GM18858 (cell line): ENCODE data around the gene ARHGEF19.
"Not testable (repeated sequence)": the region's sequence is repeated elsewhere in the genome, so short reads cannot be mapped to it uniquely, and the experiment has no call there.

Experiments
- ATAC-seq: cut with Tn5 transposase; IDR thresholded peaks from one replicate; pipeline ENCODE4 v1.9.1; 2021; ENCODE audit not compliant: unreplicated experiment

Gene ARHGEF19

DNA sequence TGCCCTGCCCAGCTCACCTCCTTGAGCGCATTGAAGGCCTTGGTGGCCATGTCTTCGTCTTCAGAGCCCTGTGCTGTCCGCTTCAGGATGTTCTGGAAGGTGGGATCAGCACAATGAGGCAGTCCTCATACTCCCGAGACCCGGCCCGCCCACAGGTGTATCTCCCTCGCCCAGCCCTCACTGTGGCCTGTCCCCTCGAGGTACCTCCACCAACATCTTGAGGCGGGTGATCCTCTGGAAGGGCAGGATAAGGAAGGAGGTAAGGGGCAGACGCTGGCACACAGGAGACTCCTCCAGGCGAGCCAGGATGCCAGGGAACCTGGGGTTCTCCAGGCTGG is 7.1 kb downstream of the ARHGEF19 start:
- no peak for ATAC-seq

- no peak for ATAC-seq
Measured at GRCh38 chr1:16204634-16205333, 7.7 kb downstream of the ARHGEF19 start.

DNA sequence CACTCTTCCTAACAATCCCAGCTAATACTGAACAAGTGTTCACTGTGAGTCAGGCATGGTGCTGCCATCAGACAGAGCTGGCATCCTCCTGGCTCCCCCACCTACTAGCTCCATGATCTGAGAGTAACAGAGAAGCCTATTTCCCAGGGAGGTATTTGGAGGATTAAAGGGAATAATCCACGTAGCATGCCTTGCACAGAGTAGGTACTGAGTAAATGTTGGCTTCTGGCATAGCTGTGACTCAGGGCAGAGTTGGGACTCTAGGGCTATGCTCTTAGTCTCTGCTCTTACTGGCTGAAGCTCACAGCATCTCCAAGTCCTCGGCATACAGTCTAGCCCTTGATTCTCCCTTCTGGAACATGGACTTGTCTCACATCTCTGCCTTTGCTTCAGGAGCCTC is 8.2 kb downstream of the ARHGEF19 start:
- ATAC-seq: no peak

GRCh38 chr1:16203550-16203949 is 8.9 kb downstream of the ARHGEF19 start:
- ATAC-seq: no peak

DNA sequence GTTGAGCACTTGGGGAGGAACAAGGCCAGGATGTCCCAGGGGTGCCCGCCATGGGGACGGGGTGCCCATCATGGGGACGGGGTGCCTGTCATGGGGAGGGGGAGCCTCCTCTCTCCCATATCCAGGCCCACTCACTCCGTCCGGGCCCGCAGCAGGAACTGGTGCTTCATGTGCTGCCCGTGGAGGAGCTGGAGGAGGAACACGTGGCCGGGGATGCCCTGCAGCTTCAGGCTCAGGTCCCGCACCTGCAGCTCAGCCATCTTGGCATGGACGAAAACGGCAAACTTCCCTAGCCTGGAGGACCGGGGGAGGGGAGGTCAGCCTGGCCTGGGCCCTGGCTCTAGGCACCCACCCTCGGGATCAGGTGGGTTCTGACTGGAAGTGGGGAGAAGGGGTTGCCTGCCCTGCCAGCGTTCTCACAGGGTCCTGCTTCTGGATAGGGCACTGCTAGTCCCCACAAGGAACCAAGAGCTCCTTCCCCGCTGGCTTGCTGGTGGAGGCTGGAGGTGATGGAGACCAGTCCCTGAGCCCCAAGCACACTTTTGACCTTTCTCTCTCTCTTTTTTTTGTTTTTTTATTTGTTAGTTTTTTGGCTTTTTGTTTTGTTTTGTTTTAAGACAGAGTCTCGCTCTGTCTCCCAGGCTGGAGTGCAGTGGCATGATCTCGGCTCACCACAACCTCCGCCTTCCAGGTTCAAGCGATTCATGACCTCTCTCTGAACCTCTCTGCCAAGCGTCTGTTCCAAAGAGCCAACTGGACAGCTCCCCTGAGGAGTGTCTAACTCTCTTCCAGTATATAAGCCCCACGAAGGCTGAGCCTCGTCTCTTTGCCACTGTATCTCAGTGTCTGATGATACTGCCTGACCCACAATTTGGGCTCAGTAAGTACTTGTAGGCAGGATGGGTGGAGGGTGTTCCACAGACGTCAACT is 9.9 kb downstream of the ARHGEF19 start:
- no peak for ATAC-seq

GRCh38 chr1:16199700-16200099 is 12.8 kb downstream of the ARHGEF19 start:
- ATAC-seq: no peak

- ATAC-seq: no peak
Measured at GRCh38 chr1:16199157-16199501, 13.3 kb downstream of the ARHGEF19 start.

- ATAC-seq: no peak
Measured at GRCh38 chr1:16198444-16199156, 13.9 kb downstream of the ARHGEF19 start.

- no peak for ATAC-seq
Measured at GRCh38 chr1:16196874-16197273, 15.6 kb downstream of the ARHGEF19 start.

- not testable (repeated sequence) for ATAC-seq
Measured at GRCh38 chr1:16196139-16196538, 16.3 kb downstream of the ARHGEF19 start.

- no peak for ATAC-seq
Measured at GRCh38 chr1:16195518-16195905, 16.9 kb downstream of the ARHGEF19 start.

- ATAC-seq: no peak
Measured at GRCh38 chr1:16191916-16192546, 20.4 kb downstream of the ARHGEF19 start.

- no peak for ATAC-seq
Measured at GRCh38 chr1:16191309-16191708, 21.1 kb downstream of the ARHGEF19 start.

DNA sequence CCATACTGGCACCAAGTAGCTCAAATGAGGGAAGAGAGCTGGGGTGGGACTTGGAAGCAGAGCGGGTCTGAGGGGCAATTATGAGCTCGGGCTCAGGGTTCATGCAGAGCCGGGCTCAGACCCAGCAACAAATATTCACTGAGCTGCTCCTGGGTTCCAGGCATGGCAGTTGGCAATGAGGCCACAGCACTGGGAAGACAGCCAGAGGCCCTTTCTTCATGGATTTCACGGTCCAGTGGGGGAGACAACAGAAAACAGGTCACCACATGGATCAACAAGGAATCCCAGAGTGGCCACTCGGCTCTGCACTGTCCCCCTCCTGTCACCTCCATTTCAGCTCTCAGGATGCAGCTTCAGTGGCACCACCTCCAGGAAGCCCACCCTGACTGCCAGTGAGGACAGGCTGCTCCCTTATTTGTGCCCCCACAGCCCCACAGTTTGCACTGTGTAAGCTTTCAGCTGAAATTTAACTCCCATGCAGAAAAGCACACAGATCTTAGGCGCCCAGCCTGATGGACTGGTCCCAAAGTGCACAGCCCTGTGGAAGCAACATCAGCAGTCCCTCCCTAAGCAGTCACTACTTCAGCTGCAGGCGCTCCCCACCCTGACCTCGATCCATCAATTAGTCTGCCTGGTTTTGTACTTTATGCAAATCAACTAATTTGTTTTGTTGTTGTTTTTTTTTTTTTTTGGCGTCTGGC is 22.4 kb downstream of the ARHGEF19 start:
- no peak for ATAC-seq

DNA sequence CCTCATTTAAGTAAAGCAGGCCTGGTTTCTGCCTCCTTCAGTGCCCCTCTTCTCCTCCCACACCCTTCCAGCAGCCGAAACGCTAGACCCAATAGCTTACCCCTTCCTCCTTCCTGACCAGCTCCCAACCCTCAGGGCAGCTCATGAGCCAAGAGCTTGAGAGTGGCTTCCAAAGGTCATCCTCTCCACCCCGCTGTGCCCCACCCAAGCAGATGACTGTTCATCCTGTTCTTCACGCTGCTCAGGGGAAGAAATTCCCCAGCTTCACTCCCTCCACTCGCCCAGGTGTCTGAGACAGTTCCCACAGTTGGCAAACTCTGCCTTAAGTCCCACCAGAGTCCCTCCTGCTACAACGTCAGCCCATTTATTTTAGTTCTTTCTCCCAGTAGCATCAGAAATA is 23.4 kb downstream of the ARHGEF19 start:
- ATAC-seq: no peak

- no peak for ATAC-seq
Measured at GRCh38 chr1:16187748-16188401, 24.6 kb downstream of the ARHGEF19 start.

DNA sequence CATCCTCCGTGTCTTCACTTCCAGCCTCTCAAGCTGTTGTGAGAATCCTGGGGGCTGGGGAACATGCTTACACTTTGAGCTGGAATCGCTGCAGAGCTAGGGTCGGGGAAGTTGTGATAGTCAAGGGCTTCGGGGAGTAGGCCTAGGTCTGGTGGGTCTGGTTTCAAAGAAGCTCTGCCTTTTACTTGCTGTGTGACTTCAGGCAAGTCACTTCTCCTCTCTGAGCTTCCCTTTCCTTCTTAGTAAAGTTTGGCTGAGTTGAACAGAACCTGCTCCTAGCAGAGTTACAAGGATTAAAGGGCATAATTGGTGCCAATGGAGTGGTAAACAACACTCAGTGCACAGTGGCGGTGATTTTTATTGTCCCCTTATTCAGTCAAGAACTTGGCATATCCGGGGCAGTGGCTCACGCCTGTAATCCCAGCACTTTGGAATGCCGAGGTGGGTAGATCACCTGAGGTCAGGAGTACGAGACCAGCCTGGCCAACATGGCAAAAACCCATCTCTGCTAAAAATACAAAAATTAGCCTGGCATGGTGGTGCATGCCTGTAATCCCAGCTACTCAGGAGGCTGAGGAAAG is 25.7 kb downstream of the ARHGEF19 start:
- no peak for ATAC-seq

DNA sequence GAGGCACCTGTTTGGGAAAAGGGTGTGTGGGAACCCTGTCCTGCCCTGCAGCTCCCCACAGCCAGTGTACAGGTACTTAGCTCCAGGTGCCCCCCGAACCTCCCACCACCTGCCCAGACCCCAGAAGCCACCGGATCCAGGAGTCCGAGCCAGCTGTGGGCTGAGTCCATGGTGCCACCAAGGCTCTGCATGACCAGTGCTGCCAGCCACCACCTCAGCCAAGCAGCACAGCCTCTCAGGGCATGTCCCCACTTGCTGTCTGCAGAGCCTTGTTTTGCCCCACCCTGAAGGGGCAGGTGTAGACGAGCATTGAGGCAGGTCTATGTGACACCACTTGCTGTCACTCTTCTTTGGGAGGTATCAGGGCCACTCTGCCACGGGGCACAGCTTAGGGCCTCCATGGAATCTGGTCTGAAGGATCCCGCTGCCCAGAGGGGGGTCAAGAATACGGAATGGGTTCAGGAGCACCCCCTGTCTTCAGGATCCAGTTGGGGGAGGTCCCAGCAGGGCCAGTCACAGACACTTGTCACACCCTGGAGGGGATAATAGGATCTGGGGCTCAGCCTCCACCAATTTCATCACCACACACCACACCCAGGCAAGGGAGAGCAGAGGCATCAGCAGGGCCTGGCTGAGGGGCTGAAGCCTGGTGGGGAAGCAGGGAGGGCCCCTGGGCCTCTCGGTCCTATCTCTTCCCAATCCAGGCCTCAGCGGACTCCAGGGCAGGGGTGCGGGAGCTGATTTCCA is 27.7 kb downstream of the ARHGEF19 start:
- ATAC-seq: no peak
